Skeletal muscle satellite cell (primary cell): ENCODE measurements around the gene ATP6AP1.

Experiments used
- H3K27me3 ChIP-seq: 2 replicates; pipeline ENCODE4 v1.7.0; 2013; ENCODE audit warnings: low read length; ENCODE audit not compliant: control insufficient read depth, insufficient read depth
- H3K36me3 ChIP-seq: 2 replicates; pipeline ENCODE4 v1.7.0; 2013; ENCODE audit warnings: mild to moderate bottlenecking, control low read depth, low read length; ENCODE audit not compliant: insufficient read depth
- H3K4me1 ChIP-seq: 2 replicates; pipeline ENCODE4 v1.7.0; 2013; ENCODE audit warnings: low read length; ENCODE audit not compliant: control insufficient read depth, insufficient read depth
- H3K4me2 ChIP-seq: 2 replicates; pipeline ENCODE4 v1.7.0; 2013; ENCODE audit warnings: mild to moderate bottlenecking, low read length
- H3K4me3 ChIP-seq: 2 replicates; pipeline ENCODE4 v1.7.0; 2013; ENCODE audit warnings: low read length
- H3K9ac ChIP-seq: 2 replicates; pipeline ENCODE4 v1.7.0; 2013; ENCODE audit warnings: mild to moderate bottlenecking, low read depth, low read length, moderate library complexity
- H3K9me3 ChIP-seq: replicated peaks from 2 replicates; pipeline ENCODE4 v1.7.0; 2013; ENCODE audit warnings: mild to moderate bottlenecking, control low read depth, low read length

Gene ATP6AP1

DNA sequence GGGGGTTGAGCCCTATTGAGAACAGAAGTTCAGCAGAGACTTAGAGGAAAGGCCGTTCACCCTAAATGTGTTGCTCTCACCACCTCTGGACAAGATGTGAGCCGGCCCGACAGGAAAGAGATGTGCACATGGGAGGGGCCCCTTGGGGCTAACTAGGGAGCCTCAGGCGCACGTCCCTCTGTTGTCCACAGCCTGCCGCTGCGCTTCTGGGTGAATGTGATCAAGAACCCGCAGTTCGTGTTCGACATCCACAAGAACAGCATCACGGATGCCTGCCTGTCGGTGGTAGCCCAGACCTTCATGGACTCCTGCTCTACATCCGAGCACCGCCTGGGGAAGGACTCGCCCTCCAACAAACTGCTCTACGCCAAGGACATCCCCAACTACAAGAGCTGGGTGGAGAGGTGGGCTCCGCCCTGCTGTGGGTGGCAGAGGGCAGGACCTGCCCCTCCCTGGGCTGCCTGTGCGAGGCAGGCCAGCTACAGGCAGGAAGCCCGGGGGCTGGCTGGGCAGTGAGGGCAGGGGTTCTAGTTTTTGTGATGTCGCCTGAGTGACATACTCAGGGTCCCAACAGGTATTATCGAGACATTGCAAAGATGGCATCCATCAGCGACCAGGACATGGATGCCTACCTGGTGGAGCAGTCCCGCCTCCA lies 42.6 kb downstream of the ATP6AP1 start:
- Histone ChIP-seq H3K4me1 (no peaks in the 10 kb centered on the region), H3K36me3 (peaks cover 51% of the 10 kb centered on the region), H3K27me3 (no peaks in the 10 kb centered on the region), H3K4me2 (no peak overlapping the region), H3K4me3 (no peak overlapping the region), H3K9me3 (no peaks in the 10 kb centered on the region), H3K9ac (no peak overlapping the region)

DNA sequence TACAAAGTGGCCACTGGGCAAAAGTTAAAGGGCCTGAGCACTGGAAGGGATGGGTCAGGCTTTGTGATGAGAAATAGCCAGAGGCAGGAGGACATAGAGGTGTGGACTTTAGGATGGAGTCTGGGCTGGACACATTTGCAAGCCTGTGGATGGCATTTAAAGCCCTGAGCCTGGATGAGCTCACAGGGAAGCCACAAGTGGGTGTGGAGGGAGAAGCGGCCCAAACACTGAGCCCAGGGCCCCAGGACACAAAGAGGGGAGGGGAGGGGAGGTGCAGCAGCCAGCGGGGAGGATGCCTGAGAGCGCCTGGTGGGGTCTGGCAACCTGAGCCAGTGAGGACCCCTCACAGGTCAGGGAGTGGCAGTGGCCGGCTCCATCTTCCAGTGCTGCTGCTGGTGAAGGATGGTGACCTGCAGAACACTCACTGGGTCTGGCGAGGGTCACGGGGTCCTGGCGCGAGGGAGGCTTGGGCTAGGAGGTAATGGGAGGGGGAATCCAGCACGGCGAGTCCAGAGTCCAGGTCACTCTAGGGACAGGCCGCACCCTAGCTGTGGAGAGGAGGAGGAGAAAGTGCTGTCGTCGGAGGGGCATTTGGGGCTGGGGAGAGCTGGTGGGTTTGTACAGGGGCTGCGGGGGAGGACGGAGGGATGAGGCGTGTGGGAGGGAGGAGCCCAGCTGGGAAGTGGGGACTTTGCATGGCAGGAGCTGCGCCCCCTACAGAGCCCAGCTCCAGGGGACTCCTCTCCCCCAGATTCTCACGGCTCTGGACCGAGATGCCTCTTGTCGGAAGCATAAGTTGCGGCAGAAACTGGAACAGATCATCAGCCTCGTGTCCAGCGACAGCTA lies 43.6 kb downstream of the ATP6AP1 start:
- no peaks in the 10 kb centered on the region for H3K27me3 ChIP-seq
- H3K9ac ChIP-seq: no peak overlapping the region
- no peak overlapping the region for H3K4me3 ChIP-seq
- no peaks in the 10 kb centered on the region for H3K9me3 ChIP-seq
- no peak overlapping the region for H3K4me2 ChIP-seq
- H3K4me1 ChIP-seq: no peaks in the 10 kb centered on the region
- peaks cover 51% of the 10 kb centered on the region for H3K36me3 ChIP-seq

DNA sequence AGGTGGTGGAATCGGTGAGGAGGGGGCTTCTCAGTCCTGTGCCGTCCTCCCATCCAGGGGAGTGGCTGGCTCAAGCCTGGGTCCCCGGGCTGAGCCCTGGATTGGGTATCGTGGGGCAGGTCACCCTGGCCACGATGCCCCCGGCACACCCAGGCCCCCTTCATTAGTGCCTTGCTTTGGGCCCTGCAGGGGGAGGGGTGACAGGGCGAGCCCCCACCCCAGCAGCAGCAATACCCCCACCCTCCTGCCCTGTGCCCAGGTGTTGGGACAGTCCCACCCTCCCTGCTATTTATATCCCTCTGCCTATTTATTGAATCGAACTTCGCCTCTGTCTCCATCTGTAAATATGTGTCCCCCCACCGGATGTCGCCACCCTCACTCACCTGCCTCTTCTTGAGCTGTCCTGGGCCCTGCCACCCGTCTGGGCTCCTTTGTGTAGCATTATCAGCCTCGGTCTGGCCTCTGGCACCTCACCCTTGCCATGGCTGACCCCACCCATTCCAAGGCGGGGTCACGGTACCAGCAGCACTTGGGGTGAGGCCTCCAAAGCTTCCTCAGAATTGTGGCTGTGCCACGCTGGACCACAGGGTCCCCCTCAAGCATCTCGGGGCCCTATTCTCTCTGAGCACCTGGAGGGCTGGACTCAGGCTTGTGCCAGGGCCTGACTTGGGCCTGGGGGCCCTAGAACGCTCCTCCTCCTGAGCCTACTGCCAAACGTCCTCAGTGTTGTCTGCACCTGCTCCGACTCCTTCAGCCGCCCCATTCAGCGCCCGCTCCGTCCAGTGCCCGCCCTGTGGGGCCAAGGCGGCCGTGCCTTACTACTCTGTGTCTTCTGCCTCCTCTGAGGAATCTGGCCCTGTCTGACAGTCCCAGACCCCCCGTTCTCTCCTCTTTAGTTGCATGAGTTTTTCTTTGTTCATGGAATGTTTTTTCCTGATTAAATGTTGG lies 44.5 kb downstream of the ATP6AP1 start:
- no peak overlapping the region for H3K4me3 ChIP-seq
- peaks cover 3% of the 10 kb centered on the region for H3K4me1 ChIP-seq
- peaks cover 48% of the 10 kb centered on the region for H3K36me3 ChIP-seq
- H3K4me2 ChIP-seq: no peak overlapping the region
- no peaks in the 10 kb centered on the region for H3K27me3 ChIP-seq
- no peak overlapping the region for H3K9ac ChIP-seq
- H3K9me3 ChIP-seq: no peaks in the 10 kb centered on the region

DNA sequence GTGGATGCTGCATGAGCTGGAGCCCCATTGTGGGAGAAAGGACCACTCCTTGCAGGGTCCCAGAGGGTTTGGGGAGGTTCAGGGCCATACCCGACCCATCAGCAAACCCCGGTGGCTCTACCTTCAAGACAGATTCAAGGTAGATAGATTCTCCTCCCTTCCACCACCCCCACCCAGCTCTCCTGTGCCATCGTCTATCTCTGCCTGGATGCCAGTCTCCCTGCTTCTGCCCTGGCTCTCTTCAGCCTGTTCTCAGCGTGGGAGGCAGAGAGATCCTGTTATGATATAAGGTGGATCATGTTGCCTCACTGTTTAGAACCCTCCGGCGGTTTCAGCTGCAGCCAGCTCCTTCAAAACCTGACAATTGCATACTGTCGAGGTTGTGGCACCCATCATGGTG lies 45.2 kb downstream of the ATP6AP1 start:
- no peaks in the 10 kb centered on the region for H3K9me3 ChIP-seq
- H3K27me3 ChIP-seq: no peaks in the 10 kb centered on the region
- peaks cover 44% of the 10 kb centered on the region for H3K36me3 ChIP-seq
- peaks cover 6% of the 10 kb centered on the region for H3K4me1 ChIP-seq
- H3K4me3 ChIP-seq: no peak overlapping the region
- H3K9ac ChIP-seq: no peak overlapping the region
- no peak overlapping the region for H3K4me2 ChIP-seq

DNA sequence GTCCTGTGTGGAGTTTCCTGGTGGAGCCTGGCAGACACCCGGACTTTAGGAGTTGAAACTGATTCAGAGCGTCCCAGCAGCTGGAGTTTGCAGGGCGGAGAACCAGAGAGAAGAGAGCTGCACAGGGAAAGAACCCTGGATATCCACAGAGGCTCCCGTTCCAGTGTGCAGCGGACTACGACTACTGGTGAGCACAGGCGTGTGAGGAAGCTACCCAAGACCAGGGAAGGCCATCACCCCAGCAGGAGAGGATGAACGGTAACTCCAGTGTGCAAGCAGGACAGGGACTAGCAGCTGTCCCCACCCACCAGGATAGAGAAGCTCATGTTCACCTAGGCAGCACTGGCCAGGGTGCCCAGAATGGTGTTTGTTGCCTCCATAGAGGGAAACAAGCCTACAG lies 48.3 kb downstream of the ATP6AP1 start:
- no peak overlapping the region for H3K9ac ChIP-seq
- no peaks in the 10 kb centered on the region for H3K9me3 ChIP-seq
- H3K36me3 ChIP-seq: peaks cover 14% of the 10 kb centered on the region
- peaks cover 12% of the 10 kb centered on the region for H3K4me1 ChIP-seq
- no peak overlapping the region for H3K4me2 ChIP-seq
- H3K4me3 ChIP-seq: no peak overlapping the region
- no peaks in the 10 kb centered on the region for H3K27me3 ChIP-seq

DNA sequence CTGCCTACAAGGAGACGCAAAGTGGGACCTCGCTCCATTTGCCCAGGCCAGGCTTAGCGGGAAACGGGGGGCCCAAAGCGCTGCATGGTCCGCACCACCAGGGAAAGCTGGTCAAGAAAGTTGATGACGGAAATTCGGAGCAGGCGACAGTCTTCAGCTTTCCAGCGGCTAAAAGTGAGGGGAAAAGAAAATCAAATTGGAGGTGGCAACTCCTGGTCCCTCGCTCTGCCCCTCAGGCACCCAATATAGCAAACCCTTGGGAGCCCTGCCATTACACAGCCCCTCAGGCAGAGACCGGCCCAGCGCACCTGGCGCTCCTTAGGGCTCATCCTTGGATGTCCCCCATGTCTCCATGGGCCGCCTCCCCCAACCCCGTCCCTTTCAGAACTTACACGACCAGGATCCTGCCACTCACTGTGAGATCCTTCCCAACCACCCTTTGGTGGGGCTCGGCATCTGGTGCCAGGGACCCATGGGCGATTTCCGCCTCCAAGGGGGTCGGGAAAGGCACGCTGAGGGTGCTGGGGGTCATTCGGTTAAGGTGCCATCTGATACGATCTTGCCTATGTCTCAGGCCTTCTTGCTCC lies 49.5 kb downstream of the ATP6AP1 start:
- Histone ChIP-seq H3K4me1 (peaks cover 12% of the 10 kb centered on the region), H3K27me3 (no peaks in the 10 kb centered on the region), H3K9me3 (no peaks in the 10 kb centered on the region), H3K4me3 (peak overlapping the region; percentile 72), H3K9ac (peak overlapping the region; percentile 69), H3K4me2 (peak overlapping the region; percentile 74), H3K36me3 (peaks cover 12% of the 10 kb centered on the region)

DNA sequence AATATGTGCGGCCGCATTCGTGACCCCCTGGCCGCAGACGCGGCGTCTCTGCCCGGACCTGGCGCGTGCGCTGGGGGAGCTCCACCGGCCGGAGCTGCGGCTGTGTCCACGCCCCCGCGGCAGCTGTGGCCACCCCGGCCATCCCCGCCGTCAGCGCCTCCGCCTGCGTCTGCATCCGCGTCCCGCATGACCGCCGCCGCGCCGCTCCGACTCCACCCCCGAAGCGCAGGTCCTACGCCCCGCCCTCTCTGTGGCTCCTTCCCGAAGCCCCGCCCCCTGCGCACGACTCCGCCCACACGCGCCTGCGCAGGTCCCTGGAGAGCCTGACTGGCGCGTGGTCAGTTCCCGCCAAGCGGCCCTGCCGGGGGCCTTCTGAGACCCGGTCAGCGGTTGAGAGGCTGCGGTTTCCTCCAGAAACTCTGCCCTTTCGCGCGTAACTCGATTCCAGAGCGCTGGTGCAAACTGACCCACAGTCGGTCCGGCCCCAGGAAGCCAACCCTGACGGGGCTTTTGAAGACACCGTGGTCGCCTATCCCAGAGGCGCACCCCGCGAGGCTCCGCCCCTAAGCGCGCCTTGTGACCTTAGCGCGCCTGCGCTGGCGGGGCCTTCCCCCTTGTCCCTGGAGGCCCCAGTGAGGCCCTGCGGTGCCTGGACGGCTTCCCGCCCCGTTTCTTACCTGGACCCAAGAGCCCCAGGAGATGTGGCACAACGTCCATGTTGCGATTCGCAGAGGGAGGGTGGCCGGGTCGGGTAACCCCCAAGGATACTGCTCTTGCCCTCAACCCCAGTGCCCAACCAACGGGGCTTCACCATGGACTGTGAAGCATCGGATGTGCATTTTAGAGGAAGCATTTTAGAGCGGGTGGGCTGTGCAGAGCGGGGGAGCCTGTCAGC lies 50.5 kb downstream of the ATP6AP1 start, which contains the start of gene LAGE3:
Gene LAGE3 (minus strand): TSS at position 554 of the 895 bp plus-strand sequence. CDS start 366 bp downstream, at position 188.
- Histone ChIP-seq H3K4me3 (peak within 1 kb of the TSS; percentile 72), H3K4me1 (peaks cover 12% of the 10 kb centered on the region), H3K4me2 (peak within 1 kb of the TSS; percentile 74), H3K9me3 (no peaks in the 10 kb centered on the region), H3K27me3 (no peaks in the 10 kb centered on the region), H3K36me3 (peaks cover 11% of the 10 kb centered on the region), H3K9ac (peak within 1 kb of the TSS; percentile 69)

DNA sequence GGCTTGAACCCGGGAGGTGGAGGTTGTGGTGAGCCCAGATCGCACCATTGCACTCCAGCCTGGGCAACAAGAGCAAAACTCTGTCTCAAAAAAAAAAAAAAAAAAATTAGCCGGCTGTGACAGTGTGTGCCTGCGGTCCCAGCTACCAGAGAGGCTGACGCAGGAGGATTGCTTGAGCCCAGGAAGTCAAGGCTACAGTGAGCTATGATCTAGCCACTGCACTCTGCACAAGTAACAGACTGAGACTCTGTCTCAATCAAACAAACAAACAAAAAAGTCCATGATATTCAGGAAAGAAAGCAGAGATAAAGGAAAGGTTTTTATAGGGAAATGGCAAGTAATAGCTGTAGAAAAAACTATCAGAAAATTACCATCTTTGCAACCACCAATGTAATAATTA lies 52.7 kb downstream of the ATP6AP1 start:
- Histone ChIP-seq H3K36me3 (peaks cover 13% of the 10 kb centered on the region), H3K4me1 (peaks cover 29% of the 10 kb centered on the region), H3K4me2 (no peak overlapping the region), H3K9me3 (no peaks in the 10 kb centered on the region), H3K9ac (no peak overlapping the region), H3K27me3 (no peaks in the 10 kb centered on the region), H3K4me3 (no peak overlapping the region)

DNA sequence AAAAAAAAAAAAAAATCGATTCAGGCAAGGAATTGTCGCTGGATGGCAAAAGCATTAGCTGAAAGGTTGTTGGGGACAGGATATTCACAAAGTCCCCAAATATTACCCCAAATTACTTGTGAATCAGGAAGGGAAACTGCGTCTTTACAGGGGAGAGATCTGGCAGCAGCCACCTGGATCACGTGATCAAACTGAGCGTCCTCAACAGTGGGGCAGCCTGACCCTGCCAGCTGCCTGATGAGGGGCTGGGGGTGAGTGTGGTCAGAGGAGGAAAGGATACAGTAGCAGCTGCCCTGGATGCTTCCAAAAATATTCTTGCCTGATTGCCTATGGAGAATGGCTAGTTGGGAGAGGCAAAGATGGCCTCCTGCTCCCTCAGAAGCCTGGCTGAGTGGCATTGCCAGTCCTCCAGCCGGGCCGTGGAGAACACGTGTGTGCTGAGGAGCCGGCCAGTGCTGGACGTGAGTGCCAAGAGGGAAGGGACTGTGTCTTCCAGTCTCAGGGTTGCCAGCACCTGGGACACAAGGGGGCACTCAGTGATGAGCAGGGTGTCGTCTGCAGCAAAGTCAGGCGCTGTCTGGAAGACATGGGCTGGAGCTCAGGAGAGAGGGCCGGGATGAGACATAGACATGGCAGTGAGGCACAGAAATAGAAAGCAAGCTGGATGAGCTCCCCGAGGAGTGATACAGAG lies 53.6 kb downstream of the ATP6AP1 start:
- no peak overlapping the region for H3K4me2 ChIP-seq
- H3K9ac ChIP-seq: no peak overlapping the region
- peaks cover 33% of the 10 kb centered on the region for H3K4me1 ChIP-seq
- H3K9me3 ChIP-seq: no peaks in the 10 kb centered on the region
- no peak overlapping the region for H3K4me3 ChIP-seq
- H3K36me3 ChIP-seq: peaks cover 13% of the 10 kb centered on the region
- H3K27me3 ChIP-seq: no peaks in the 10 kb centered on the region

DNA sequence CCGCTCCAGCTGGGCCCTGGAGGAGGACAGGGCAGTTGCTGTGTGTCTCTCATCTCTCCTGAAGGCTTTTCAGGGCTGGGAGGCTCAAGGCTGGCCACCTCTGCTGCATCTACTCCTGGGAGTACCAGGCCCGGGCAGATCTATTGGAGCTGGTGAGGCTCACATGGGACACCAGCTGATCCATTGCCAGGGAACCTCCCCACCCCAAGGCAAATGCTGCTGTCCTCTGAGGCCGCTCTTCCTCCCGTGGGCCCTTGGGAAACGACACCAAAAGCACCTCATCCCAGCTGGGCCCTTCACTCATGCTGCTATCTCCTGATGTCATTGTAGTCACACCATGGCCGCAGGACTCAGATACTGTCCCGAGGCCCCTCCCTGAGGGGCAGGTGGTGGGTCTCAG lies 54.3 kb downstream of the ATP6AP1 start:
- Histone ChIP-seq H3K36me3 (peaks cover 15% of the 10 kb centered on the region), H3K9me3 (no peaks in the 10 kb centered on the region), H3K9ac (no peak overlapping the region), H3K4me1 (peaks cover 35% of the 10 kb centered on the region), H3K4me2 (no peak overlapping the region), H3K27me3 (no peaks in the 10 kb centered on the region), H3K4me3 (no peak overlapping the region)
